ENCODE data around the gene PRKX. TPM values are rescaled to one million over a fixed set of nuclear protein-coding genes. Genes with fewer than 3 reads are reported as not detected.
"Not testable (repeated sequence)": the region's sequence is repeated elsewhere in the genome, so short reads cannot be mapped to it uniquely, and the experiment has no call there.

PRKX gene
- total RNA-seq, 2 experiments from 2014 or later = 89.5 to 90.9 TPM

GRCh38 chrX:3636803-3637202, 76.6 kb downstream of the PRKX start:
- H3K27ac Mint-ChIP-seq = no peak overlapping the region

GRCh38 chrX:3631196-3631595, 82.3 kb downstream of the PRKX start:
- H3K27me3 Mint-ChIP-seq = no peaks in the 10 kb centered on the region
- peaks cover 6% of the 10 kb centered on the region for H3K4me1 Mint-ChIP-seq (ENCODE audit: low read depth)
- H3K36me3 Mint-ChIP-seq = peaks cover 28% of the 10 kb centered on the region
- H3K27ac Mint-ChIP-seq = no peak overlapping the region
- intact Hi-C loops (cut with micrococcal nuclease) = no loop called here
- CTCF ChIA-PET = no interaction called here
- no peak for DNase-seq
- H3K4me3 Mint-ChIP-seq = no peak overlapping the region
- no peaks in the 10 kb centered on the region for H3K9me3 Mint-ChIP-seq
- POLR2A ChIA-PET = no interaction called here

More at GRCh38 chrX:3636803-3637202, 76.6 kb downstream of the PRKX start:
- H3K9me3 Mint-ChIP-seq = no peaks in the 10 kb centered on the region
- no peaks in the 10 kb centered on the region for H3K4me1 Mint-ChIP-seq (ENCODE audit: low read depth)
- DNase-seq = no peak
- ChIA-PET POLR2A (no interaction called here), CTCF (no interaction called here)
- no peak overlapping the region for H3K4me3 Mint-ChIP-seq
- no peaks in the 10 kb centered on the region for H3K27me3 Mint-ChIP-seq
- H3K36me3 Mint-ChIP-seq = peaks cover 17% of the 10 kb centered on the region
- intact Hi-C loops (cut with micrococcal nuclease) = no loop called here

GRCh38 chrX:3627594-3627993, 85.9 kb downstream of the PRKX start:
- H3K36me3 Mint-ChIP-seq = peaks cover 23% of the 10 kb centered on the region
- H3K27ac Mint-ChIP-seq = no peak overlapping the region

GRCh38 chrX:3621414-3621813, 92.0 kb downstream of the PRKX start:
- DNase-seq = no peak
- POLR2A ChIA-PET = no interaction called here
- no peak overlapping the region for H3K27ac Mint-ChIP-seq
- peaks cover 17% of the 10 kb centered on the region for H3K36me3 Mint-ChIP-seq
- no peaks in the 10 kb centered on the region for H3K9me3 Mint-ChIP-seq
- CTCF ChIA-PET = no interaction called here
- H3K4me1 Mint-ChIP-seq (ENCODE audit: low read depth) = no peaks in the 10 kb centered on the region
- H3K27me3 Mint-ChIP-seq = no peaks in the 10 kb centered on the region
- no peak overlapping the region for H3K4me3 Mint-ChIP-seq
- intact Hi-C loops (cut with micrococcal nuclease) = no loop called here

More at GRCh38 chrX:3627594-3627993, 85.9 kb downstream of the PRKX start:
- no peak overlapping the region for H3K4me3 Mint-ChIP-seq
- no peaks in the 10 kb centered on the region for H3K9me3 Mint-ChIP-seq
- H3K4me1 Mint-ChIP-seq (ENCODE audit: low read depth) = peaks cover 6% of the 10 kb centered on the region
- no peak for DNase-seq
- CTCF ChIA-PET = no interaction called here
- H3K27me3 Mint-ChIP-seq = no peaks in the 10 kb centered on the region
- intact Hi-C loops (cut with micrococcal nuclease) = no loop called here
- POLR2A ChIA-PET = no interaction called here

- intact Hi-C loops (cut with micrococcal nuclease); DNase-seq; H3K27me3 Mint-ChIP-seq; POLR2A ChIA-PET; H3K4me1 Mint-ChIP-seq (ENCODE audit: low read depth); H3K27ac Mint-ChIP-seq; H3K9me3 Mint-ChIP-seq; CTCF ChIA-PET; H3K4me3 Mint-ChIP-seq: not testable (repeated sequence)
- peaks cover 25% of the 10 kb centered on the region for H3K36me3 Mint-ChIP-seq
Observed at GRCh38 chrX:3611744-3612143, 101.7 kb downstream of the PRKX start.

- no peak for DNase-seq
- intact Hi-C loops (cut with micrococcal nuclease) = no loop called here
- CTCF ChIA-PET = no interaction called here
- Mint-ChIP-seq H3K36me3 (peaks cover 23% of the 10 kb centered on the region), H3K27ac (no peak overlapping the region), H3K9me3 (no peaks in the 10 kb centered on the region), H3K4me1 (ENCODE audit: low read depth) (no peaks in the 10 kb centered on the region), H3K27me3 (no peaks in the 10 kb centered on the region), H3K4me3 (no peak overlapping the region)
- POLR2A ChIA-PET = no interaction called here
Observed at GRCh38 chrX:3609810-3610209, 103.6 kb downstream of the PRKX start.

- H3K27ac Mint-ChIP-seq = no peak overlapping the region
- no peaks in the 10 kb centered on the region for H3K9me3 Mint-ChIP-seq
- ChIA-PET POLR2A (no interaction called here), CTCF (no interaction called here)
- intact Hi-C loops (cut with micrococcal nuclease) = no loop called here
- H3K27me3 Mint-ChIP-seq = no peaks in the 10 kb centered on the region
- no peaks in the 10 kb centered on the region for H3K4me1 Mint-ChIP-seq (ENCODE audit: low read depth)
- H3K4me3 Mint-ChIP-seq = no peak overlapping the region
- peaks cover 9% of the 10 kb centered on the region for H3K36me3 Mint-ChIP-seq
- DNase-seq = no peak
Observed at GRCh38 chrX:3603026-3603661, 110.3 kb downstream of the PRKX start.

GRCh38 chrX:3599802-3600430, 113.5 kb downstream of the PRKX start:
- intact Hi-C loops (cut with micrococcal nuclease) = no loop called here
- no peaks in the 10 kb centered on the region for H3K4me1 Mint-ChIP-seq (ENCODE audit: low read depth)
- peaks cover 2% of the 10 kb centered on the region for H3K9me3 Mint-ChIP-seq

GRCh38 chrX:3598709-3599108, 114.7 kb downstream of the PRKX start:
- H3K9me3 Mint-ChIP-seq = peaks cover 2% of the 10 kb centered on the region
- POLR2A ChIA-PET = no interaction called here

More at GRCh38 chrX:3599802-3600430, 113.5 kb downstream of the PRKX start:
- Mint-ChIP-seq H3K4me3 (no peak overlapping the region), H3K27ac (no peak overlapping the region), H3K36me3 (peaks cover 9% of the 10 kb centered on the region), H3K27me3 (no peaks in the 10 kb centered on the region)
- ChIA-PET CTCF (no interaction called here), POLR2A (no interaction called here)
- DNase-seq = no peak

GRCh38 chrX:3598046-3598605, 115.3 kb downstream of the PRKX start:
- no peak for DNase-seq
- CTCF ChIA-PET = no interaction called here
- H3K4me3 Mint-ChIP-seq = no peak overlapping the region
- H3K27ac Mint-ChIP-seq = no peak overlapping the region
- POLR2A ChIA-PET = no interaction called here
- no peaks in the 10 kb centered on the region for H3K27me3 Mint-ChIP-seq
- peaks cover 2% of the 10 kb centered on the region for H3K9me3 Mint-ChIP-seq
- intact Hi-C loops (cut with micrococcal nuclease) = no loop called here
- no peaks in the 10 kb centered on the region for H3K4me1 Mint-ChIP-seq (ENCODE audit: low read depth)
- H3K36me3 Mint-ChIP-seq = peaks cover 10% of the 10 kb centered on the region

More at GRCh38 chrX:3598709-3599108, 114.7 kb downstream of the PRKX start:
- CTCF ChIA-PET = no interaction called here
- intact Hi-C loops (cut with micrococcal nuclease) = no loop called here
- no peaks in the 10 kb centered on the region for H3K27me3 Mint-ChIP-seq
- peaks cover 10% of the 10 kb centered on the region for H3K36me3 Mint-ChIP-seq
- no peak overlapping the region for H3K27ac Mint-ChIP-seq
- H3K4me1 Mint-ChIP-seq (ENCODE audit: low read depth) = no peaks in the 10 kb centered on the region
- DNase-seq = no peak
- no peak overlapping the region for H3K4me3 Mint-ChIP-seq

- peaks cover 5% of the 10 kb centered on the region for H3K4me1 Mint-ChIP-seq (ENCODE audit: low read depth)
- ChIA-PET POLR2A (no interaction called here), CTCF (no interaction called here)
- H3K27me3 Mint-ChIP-seq = no peaks in the 10 kb centered on the region
- no peak overlapping the region for H3K4me3 Mint-ChIP-seq
- peaks cover 4% of the 10 kb centered on the region for H3K36me3 Mint-ChIP-seq
- no peaks in the 10 kb centered on the region for H3K9me3 Mint-ChIP-seq
- no peak overlapping the region for H3K27ac Mint-ChIP-seq
- intact Hi-C loops (cut with micrococcal nuclease) = no loop called here
- no peak for DNase-seq
Observed at GRCh38 chrX:3592184-3592583, 121.3 kb downstream of the PRKX start.

GRCh38 chrX:3589474-3589873, 124.0 kb downstream of the PRKX start:
- ChIA-PET POLR2A (no interaction called here), CTCF (no interaction called here)
- H3K36me3 Mint-ChIP-seq = peaks cover 1% of the 10 kb centered on the region
- no peak overlapping the region for H3K27ac Mint-ChIP-seq
- H3K9me3 Mint-ChIP-seq = no peaks in the 10 kb centered on the region
- H3K4me1 Mint-ChIP-seq (ENCODE audit: low read depth) = peaks cover 10% of the 10 kb centered on the region
- DNase-seq = no peak
- intact Hi-C loops (cut with micrococcal nuclease) = no loop called here
- H3K4me3 Mint-ChIP-seq = no peak overlapping the region
- H3K27me3 Mint-ChIP-seq = no peaks in the 10 kb centered on the region

- H3K4me3 Mint-ChIP-seq = no peak overlapping the region
- H3K9me3 Mint-ChIP-seq = no peaks in the 10 kb centered on the region
- no peak for DNase-seq
- ChIA-PET CTCF (no interaction called here), POLR2A (no interaction called here)
- intact Hi-C loops (cut with micrococcal nuclease) = no loop called here
- no peak overlapping the region for H3K27ac Mint-ChIP-seq
- no peaks in the 10 kb centered on the region for H3K27me3 Mint-ChIP-seq
- no peaks in the 10 kb centered on the region for H3K36me3 Mint-ChIP-seq
- peaks cover 14% of the 10 kb centered on the region for H3K4me1 Mint-ChIP-seq (ENCODE audit: low read depth)
Observed at GRCh38 chrX:3585719-3586118, 127.7 kb downstream of the PRKX start.
